HCT116 (cell line): Measurements from ENCODE around the gene TEX47. TPM values are rescaled to one million over a fixed set of nuclear protein-coding genes. Genes with fewer than 3 reads are reported as not detected.

Source experiments
- ATAC-seq: fragments of 200-7000 bp; cut with Tn5 transposase; 2 replicates; pipeline ENCODE4 v1.9.1; 2020; ENCODE audit warnings: mild to moderate bottlenecking, moderate library complexity
- BruUV-seq: library from RNA; stranded (reverse); fragments of 400-500 nt; replicated peaks from 2 replicates; lab custom pipeline; 2021; lab: Mats Ljungman, UMichigan
- CTCF ChIA-PET: fragments of 300-600 bp; sonication (Branson Sonifier 250); formaldehyde crosslinking; loops from one replicate; lab custom pipeline; 2021; ENCODE audit warnings: antibody characterized with exemption; lab: Charles Lee
- POLR2A ChIA-PET: fragments of 300-600, 350-600 bp; sonication (Branson Sonifier 250); formaldehyde crosslinking; loops from one replicate; lab custom pipeline; 2021; ENCODE audit warnings: antibody characterized with exemption; lab: Charles Lee
- RAD21 ChIA-PET, 2 experiments: fragments of 300-600 bp; sonication (Branson Sonifier 250); formaldehyde crosslinking; loops; one replicate each; lab custom pipeline; 2023; ENCODE audit warnings: low total read pairs in 2 of 2; ENCODE audit not compliant: uncharacterized antibody in 2 of 2, unreplicated experiment in 2 of 2, low non-redundant PET in 1 of 2; lab: Charles Lee
- DNase-seq: peaks from one replicate; pipeline ENCODE4 v3.0.0-alpha.2; 2010; ENCODE audit warnings: low read depth, low spot score
- H2AFZ ChIP-seq: fragments of 200-600 bp; shearing (Covaris generic), sonication (generic); 2 replicates; pipeline ENCODE4 v1.6.1; 2017; ENCODE audit warnings: low read depth, mixed run types, mixed read lengths, antibody characterized with exemption, low read length; ENCODE audit not compliant: poor library complexity, severe bottlenecking
- H3K27ac ChIP-seq: 2 replicates; pipeline ENCODE4 v1.5.1; 2012; ENCODE audit warnings: low read depth, low read length
- H3K27me3 ChIP-seq: fragments of 200-600 bp; sonication (generic); 2 replicates; pipeline ENCODE4 v1.6.1; 2016; ENCODE audit warnings: mixed run types, low read length, mixed read lengths; ENCODE audit not compliant: insufficient read depth
- H3K36me3 ChIP-seq, 2 experiments: fragments of 200-500 bp in 1 of 2; fragments of 200-600 bp in 1 of 2; sonication (Bioruptor generic) in 1 of 2; sonication (generic) in 1 of 2; 2 replicates each; pipeline versions ENCODE4 v1.5.1 to v1.6.1; 2014 to 2016; ENCODE audit warnings: low read length in 2 of 2, inconsistent platforms in 1 of 2, mixed read lengths in 1 of 2, mixed run types in 1 of 2; ENCODE audit not compliant: insufficient read depth in 2 of 2, control insufficient read depth in 1 of 2
- H3K4me1 ChIP-seq, 2 experiments: fragments of 200-600 bp in 1 of 2; sonication (generic) in 1 of 2; 2 replicates each; pipeline versions ENCODE4 v1.5.1 to v1.6.1; 2012 to 2017; ENCODE audit warnings: low read length in 2 of 2, inconsistent platforms in 1 of 2, mild to moderate bottlenecking in 1 of 2, mixed read lengths in 1 of 2, mixed run types in 1 of 2, moderate library complexity in 1 of 2; ENCODE audit not compliant: insufficient read depth in 2 of 2, control insufficient read depth in 1 of 2
- H3K4me2 ChIP-seq: fragments of 200-600 bp; sonication (generic); 2 replicates; pipeline ENCODE4 v1.6.1; 2017; ENCODE audit warnings: mixed run types, low read length, mixed read lengths
- H3K4me3 ChIP-seq, 2 experiments: fragments of 200-600 bp in 1 of 2; sonication (generic) in 1 of 2; replicated peaks in 1 of 2; 2 replicates each; pipeline ENCODE4 v1.5.1; 2011 to 2016; ENCODE audit warnings: low read length in 2 of 2, control low read depth in 1 of 2, low read depth in 1 of 2, mild to moderate bottlenecking in 1 of 2, mixed read lengths in 1 of 2, mixed run types in 1 of 2
- H3K79me2 ChIP-seq: fragments of 200-600 bp; sonication (generic); 2 replicates; pipeline ENCODE4 v1.6.1; 2017; ENCODE audit warnings: mild to moderate bottlenecking, mixed run types, low read length, moderate library complexity, mixed read lengths; ENCODE audit not compliant: insufficient read depth
- H3K9ac ChIP-seq: fragments of 200-600 bp; sonication (generic); 2 replicates; pipeline ENCODE4 v1.6.1; 2016; ENCODE audit warnings: low read length, mixed read lengths
- H3K9me2 ChIP-seq: fragments of 200-600 bp; sonication (generic), shearing (Covaris generic); 2 replicates; pipeline ENCODE4 v1.6.1; 2017; ENCODE audit warnings: mixed run types, mild to moderate bottlenecking, moderate library complexity; ENCODE audit not compliant: insufficient read depth
- H3K9me3 ChIP-seq, 2 experiments: fragments of 200-500 bp in 1 of 2; fragments of 200-600 bp in 1 of 2; sonication (Bioruptor generic) in 1 of 2; sonication (generic) in 1 of 2; 2 replicates each; pipeline ENCODE4 v1.6.1; 2014 to 2017; ENCODE audit warnings: low read length in 2 of 2, mixed read lengths in 2 of 2, inconsistent platforms in 1 of 2, low read depth in 1 of 2, mild to moderate bottlenecking in 1 of 2, mixed run types in 1 of 2, moderate library complexity in 1 of 2; ENCODE audit not compliant: control insufficient read depth in 1 of 2, insufficient read depth in 1 of 2
- H4K20me1 ChIP-seq: fragments of 200-600 bp; sonication (generic), shearing (Covaris generic); 2 replicates; pipeline ENCODE4 v1.6.1; 2017; ENCODE audit warnings: mixed run types, mild to moderate bottlenecking, moderate library complexity; ENCODE audit not compliant: insufficient read depth
- ATF3 ChIP-seq: IDR thresholded peaks from 2 replicates; pipeline ENCODE4 v1.6.1; 2012
- EZH2 ChIP-seq: fragments of 200-600 bp; sonication (generic); IDR thresholded peaks from 2 replicates; pipeline ENCODE4 v1.6.1; 2017; ENCODE audit warnings: antibody characterized with exemption, mixed run types
- POLR2A ChIP-seq: IDR thresholded peaks from 2 replicates; pipeline ENCODE4 v1.7.0; 2011; ENCODE audit warnings: borderline replicate concordance; ENCODE audit not compliant: insufficient read depth, insufficient read length; ENCODE audit errors: extremely low read depth
- RAD21 ChIP-seq: IDR thresholded peaks from 2 replicates; pipeline ENCODE4 v1.6.1; 2012; ENCODE audit warnings: low read depth, mild to moderate bottlenecking
- SRF ChIP-seq: IDR thresholded peaks from 2 replicates; pipeline ENCODE4 v1.6.1; 2012; ENCODE audit warnings: low read depth
- TCF7L2 ChIP-seq: IDR thresholded peaks from 2 replicates; pipeline ENCODE4 v1.7.0; 2011; ENCODE audit warnings: borderline replicate concordance, inconsistent platforms; ENCODE audit not compliant: insufficient read depth, insufficient read length; ENCODE audit errors: extremely low read depth
- YY1 ChIP-seq: IDR thresholded peaks from 2 replicates; pipeline ENCODE4 v1.6.1; 2011; ENCODE audit warnings: low read length, low read depth, moderate library complexity, mild to moderate bottlenecking; ENCODE audit not compliant: insufficient replicate concordance; ENCODE audit errors: extremely low read depth
- ZNF274 ChIP-seq: fragments of 200-500 bp; sonication (Bioruptor generic); IDR thresholded peaks from 2 replicates; pipeline ENCODE4 v1.6.1; 2014; ENCODE audit warnings: mild to moderate bottlenecking, low read depth, low read length, inconsistent platforms
- intact Hi-C: fragments of 100-400 bp; cut with micrococcal nuclease; formaldehyde crosslinking; loops from 2 replicates; pipeline ENCODE4 v1.10.0; 2022
- total RNA-seq: library from RNA; stranded (reverse); gene quantifications from one replicate; pipeline ENCODE4 v1.2.1, GENCODE V29; 2021; ENCODE audit not compliant: unreplicated experiment
- TF ChIP-seq, protein P1 (sequence below), 3 experiments: fragments of 200-600 bp in 1 of 3; sonication (generic) in 1 of 3; IDR thresholded peaks in 2 of 3; conservative IDR thresholded peaks in 1 of 3; 2 replicates each; pipeline ENCODE4 v1.5.1; 2012 to 2017; ENCODE audit warnings: low read depth in 2 of 3, low read length in 2 of 3, antibody characterized with exemption in 1 of 3, borderline replicate concordance in 1 of 3, control low read depth in 1 of 3, mild to moderate bottlenecking in 1 of 3, mixed read lengths in 1 of 3, mixed run types in 1 of 3, moderate library complexity in 1 of 3; ENCODE audit not compliant: insufficient read depth in 1 of 3

The TEX47 gene
- total RNA-seq, 1 experiment from 2014 or later = not detected

DNA sequence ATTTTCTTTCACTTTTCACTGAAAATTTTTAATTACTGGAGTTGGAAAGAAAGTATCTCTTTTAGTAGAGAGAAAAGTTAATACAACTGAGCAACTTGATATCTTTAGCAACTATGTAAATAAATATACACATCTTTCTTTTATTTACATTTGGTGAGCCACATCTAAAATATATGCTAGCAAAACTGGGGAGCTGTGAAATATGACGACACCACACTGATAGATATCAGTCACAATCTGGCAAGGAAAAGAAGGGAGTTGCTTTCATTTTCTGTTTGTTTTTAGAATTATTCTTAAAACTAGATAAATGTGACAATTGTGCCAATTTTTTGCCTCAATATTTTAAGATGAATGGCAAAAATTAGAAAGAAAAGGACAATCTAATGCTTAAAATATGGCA is 38.7 kb downstream of the TEX47 start:
- H3K79me2 ChIP-seq = no peaks in the 10 kb centered on the region
- H3K9me3 ChIP-seq = no peaks in the 10 kb centered on the region
- TF ChIP-seq POLR2A = no peak
- TF ChIP-seq, protein P1, sequence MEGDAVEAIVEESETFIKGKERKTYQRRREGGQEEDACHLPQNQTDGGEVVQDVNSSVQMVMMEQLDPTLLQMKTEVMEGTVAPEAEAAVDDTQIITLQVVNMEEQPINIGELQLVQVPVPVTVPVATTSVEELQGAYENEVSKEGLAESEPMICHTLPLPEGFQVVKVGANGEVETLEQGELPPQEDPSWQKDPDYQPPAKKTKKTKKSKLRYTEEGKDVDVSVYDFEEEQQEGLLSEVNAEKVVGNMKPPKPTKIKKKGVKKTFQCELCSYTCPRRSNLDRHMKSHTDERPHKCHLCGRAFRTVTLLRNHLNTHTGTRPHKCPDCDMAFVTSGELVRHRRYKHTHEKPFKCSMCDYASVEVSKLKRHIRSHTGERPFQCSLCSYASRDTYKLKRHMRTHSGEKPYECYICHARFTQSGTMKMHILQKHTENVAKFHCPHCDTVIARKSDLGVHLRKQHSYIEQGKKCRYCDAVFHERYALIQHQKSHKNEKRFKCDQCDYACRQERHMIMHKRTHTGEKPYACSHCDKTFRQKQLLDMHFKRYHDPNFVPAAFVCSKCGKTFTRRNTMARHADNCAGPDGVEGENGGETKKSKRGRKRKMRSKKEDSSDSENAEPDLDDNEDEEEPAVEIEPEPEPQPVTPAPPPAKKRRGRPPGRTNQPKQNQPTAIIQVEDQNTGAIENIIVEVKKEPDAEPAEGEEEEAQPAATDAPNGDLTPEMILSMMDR (IDR thresholded peaks at IDR 0.05 in 2 of 3, conservative IDR thresholded peaks at IDR 0.05 in 1 of 3; ENCODE audit: borderline replicate concordance in 1 of 3, insufficient read depth in 1 of 3, low read depth in 2 of 3, low read length in 2 of 3) = no peak
- no peak for TF ChIP-seq ZNF274
- no peak for TF ChIP-seq TCF7L2
- TF ChIP-seq EZH2 = no peak
- TF ChIP-seq YY1 = no peak
- no peak for TF ChIP-seq RAD21
- no peak for TF ChIP-seq ATF3
- TF ChIP-seq SRF = no peak
- ChIA-PET CTCF (no interaction called here), RAD21 (no interaction called here), POLR2A (no interaction called here)
- ATAC-seq (no peak), DNase-seq (no peak)
- no peaks in the 10 kb centered on the region; the same call in 1 of the 2 replicates for H3K27me3 ChIP-seq
- intact Hi-C loops = no loop called here
- H3K27ac ChIP-seq = no peak overlapping the region
- H3K4me2 ChIP-seq = no peak overlapping the region
- H4K20me1 ChIP-seq = no peaks in the 10 kb centered on the region
- H3K4me3 ChIP-seq = no peak overlapping the region
- no peaks in the 10 kb centered on the region for H3K4me1 ChIP-seq
- H3K9ac ChIP-seq = no peak overlapping the region
- BruUV-seq = no TSS peak
- no peak overlapping the region for H2AFZ ChIP-seq
- H3K9me2 ChIP-seq = no peaks in the 10 kb centered on the region
- H3K36me3 ChIP-seq = no peaks in the 10 kb centered on the region
